HEK293 (cell line): ENCODE results near the gene PRRT1.

Experiments
- CTCF ChIP-seq: fragments of 450-650 bp; formaldehyde crosslinking; IDR thresholded peaks from 2 replicates; pipeline ENCODE4 v1.5.1; 2016; ENCODE audit warnings: missing biosample characterization, missing genetic modification characterization
- YY1 ChIP-seq: fragments of 450-650 bp; formaldehyde crosslinking; IDR thresholded peaks from 2 replicates; pipeline ENCODE4 v1.5.1; 2018; ENCODE audit warnings: missing biosample characterization, missing genetic modification characterization
- ZNF23 ChIP-seq: fragments of 450-650 bp; formaldehyde crosslinking; IDR thresholded peaks from 2 replicates; pipeline ENCODE4 v1.5.1; 2016; ENCODE audit warnings: missing biosample characterization, missing genetic modification characterization, borderline replicate concordance

GRCh38 chr6:32139590-32139989 is 12.1 kb downstream of the PRRT1 start:
- TF ChIP-seq ZNF23 (tag by site-specific recombination) (no peak), CTCF (tag by site-specific recombination) (no peak), YY1 (tag by site-specific recombination) (no peak)
